H9 (cell line): Measurements from ENCODE around the gene ATG12. TPM values are rescaled to one million over a fixed set of nuclear protein-coding genes. Genes with fewer than 3 reads are reported as not detected.
"Not testable (repeated sequence)": the region's sequence is repeated elsewhere in the genome, so short reads cannot be mapped to it uniquely, and the experiment has no call there.

ENCODE experiments used
- DNase-seq: peaks from one replicate; pipeline ENCODE4 v3.0.0-alpha.2; 2017
- H2AFZ ChIP-seq: one replicate; pipeline ENCODE4 v1.6.1; 2013; ENCODE audit warnings: mild to moderate bottlenecking, low read length, control low read depth, moderate library complexity
- H2AK5ac ChIP-seq: 2 replicates; pipeline ENCODE4 v1.6.1; 2013; ENCODE audit warnings: low read length, control low read depth, mixed read lengths; ENCODE audit not compliant: insufficient read length
- H2BK120ac ChIP-seq: one replicate; pipeline ENCODE4 v1.6.1; 2013; ENCODE audit warnings: low read depth, mild to moderate bottlenecking, low read length, control low read depth, inconsistent platforms; ENCODE audit not compliant: poor library complexity, severe bottlenecking
- H2BK12ac ChIP-seq: 2 replicates; pipeline ENCODE4 v1.6.1; 2013; ENCODE audit warnings: low read length, control low read depth, mixed read lengths, low read depth; ENCODE audit not compliant: insufficient read length
- H2BK15ac ChIP-seq: 2 replicates; pipeline ENCODE4 v1.6.1; 2013; ENCODE audit warnings: low read depth, low read length, control low read depth
- H2BK20ac ChIP-seq: one replicate; pipeline ENCODE4 v1.6.1; 2013; ENCODE audit warnings: low read depth, mild to moderate bottlenecking, low read length, control low read depth, inconsistent platforms; ENCODE audit not compliant: poor library complexity, severe bottlenecking
- H2BK5ac ChIP-seq: 2 replicates; pipeline ENCODE4 v1.6.1; 2013; ENCODE audit warnings: low read length, control low read depth, mixed read lengths; ENCODE audit not compliant: insufficient read length
- H3K14ac ChIP-seq: 2 replicates; pipeline ENCODE4 v1.6.1; 2013; ENCODE audit warnings: low read length, control low read depth; ENCODE audit not compliant: insufficient read depth
- H3K18ac ChIP-seq: 2 replicates; pipeline ENCODE4 v1.6.1; 2013; ENCODE audit warnings: low read depth, mild to moderate bottlenecking, mixed read lengths, low read length, control low read depth; ENCODE audit not compliant: insufficient read length
- H3K23ac ChIP-seq: 2 replicates; pipeline ENCODE4 v1.6.1; 2013; ENCODE audit warnings: low read length, control low read depth, mixed read lengths, low read depth; ENCODE audit not compliant: insufficient read length
- H3K23me2 ChIP-seq: 2 replicates; pipeline ENCODE4 v1.6.1; 2013; ENCODE audit warnings: low read depth, mild to moderate bottlenecking, mixed read lengths, low read length, control low read depth; ENCODE audit not compliant: insufficient read length, poor library complexity, severe bottlenecking
- H3K27ac ChIP-seq: 2 replicates; pipeline ENCODE4 v1.5.1; 2013; ENCODE audit warnings: low read length, control low read depth, mixed read lengths, low read depth; ENCODE audit not compliant: insufficient read length
- H3K27me3 ChIP-seq: 2 replicates; pipeline ENCODE4 v1.6.1; 2013; ENCODE audit warnings: low read length, control low read depth, inconsistent platforms; ENCODE audit not compliant: insufficient read depth
- H3K4ac ChIP-seq: 2 replicates; pipeline ENCODE4 v1.6.1; 2013; ENCODE audit warnings: low read depth, mild to moderate bottlenecking, control low read depth, inconsistent platforms, low read length, moderate library complexity
- H3K4me1 ChIP-seq: 2 replicates; pipeline ENCODE4 v1.6.1; 2013; ENCODE audit warnings: low read length, control low read depth, inconsistent platforms; ENCODE audit not compliant: insufficient read depth
- H3K4me2 ChIP-seq: 2 replicates; pipeline ENCODE4 v1.6.1; 2013; ENCODE audit warnings: low read length, control low read depth, mixed read lengths; ENCODE audit not compliant: insufficient read length, insufficient read depth
- H3K56ac ChIP-seq: 2 replicates; pipeline ENCODE4 v1.6.1; 2013; ENCODE audit warnings: low read depth, mild to moderate bottlenecking, mixed read lengths, low read length, control low read depth; ENCODE audit not compliant: insufficient read length
- H3K79me1 ChIP-seq: 2 replicates; pipeline ENCODE4 v1.6.1; 2013; ENCODE audit warnings: low read depth, mild to moderate bottlenecking, moderate library complexity, low read length, control low read depth, inconsistent platforms; ENCODE audit not compliant: insufficient read depth, poor library complexity, severe bottlenecking
- H3K79me2 ChIP-seq: 2 replicates; pipeline ENCODE4 v1.6.1; 2013; ENCODE audit warnings: low read length, control low read depth, inconsistent platforms; ENCODE audit not compliant: insufficient read depth
- H3K9ac ChIP-seq: 2 replicates; pipeline ENCODE4 v1.6.1; 2013; ENCODE audit warnings: low read length, control low read depth, mixed read lengths; ENCODE audit not compliant: insufficient read length; ENCODE audit errors: extremely low read depth
- H3K9me3 ChIP-seq: one replicate; pipeline ENCODE4 v1.6.1; 2013; ENCODE audit warnings: low read depth, low read length, inconsistent platforms; ENCODE audit not compliant: control insufficient read depth
- H3T11ph ChIP-seq: one replicate; pipeline ENCODE4 v1.6.1; 2013; ENCODE audit warnings: mild to moderate bottlenecking, low read length, control low read depth, inconsistent platforms
- H4K20me1 ChIP-seq: one replicate; pipeline ENCODE4 v1.6.1; 2013; ENCODE audit not compliant: control insufficient read depth, insufficient read length, insufficient read depth
- H4K5ac ChIP-seq: 2 replicates; pipeline ENCODE4 v1.6.1; 2013; ENCODE audit warnings: low read depth, mild to moderate bottlenecking, mixed read lengths, low read length, control low read depth; ENCODE audit not compliant: insufficient read length
- H4K8ac ChIP-seq: replicated peaks from 2 replicates; pipeline ENCODE4 v1.6.1; 2013; ENCODE audit warnings: low read length, control low read depth, mixed read lengths, low read depth; ENCODE audit not compliant: insufficient read length
- H4K91ac ChIP-seq: 2 replicates; pipeline ENCODE4 v1.6.1; 2013; ENCODE audit warnings: low read depth, mild to moderate bottlenecking, moderate library complexity, mixed read lengths, low read length, control low read depth; ENCODE audit not compliant: insufficient read length
- H3K27ac Mint-ChIP-seq, 3 experiments: 2 replicates in 2 of 3; 3 replicates in 1 of 3; pipeline ENCODE4 v1.8.0; 2020 to 2021; ENCODE audit warnings: mixed read lengths in 3 of 3, mild to moderate bottlenecking in 1 of 3, moderate library complexity in 1 of 3
- H3K27me3 Mint-ChIP-seq: 2 replicates; pipeline ENCODE4 v1.8.0; 2021; ENCODE audit warnings: low read depth, mild to moderate bottlenecking, moderate library complexity, mixed read lengths
- H3K36me3 Mint-ChIP-seq, 3 experiments: 2 replicates in 2 of 3; 3 replicates in 1 of 3; pipeline ENCODE4 v1.8.0; 2020 to 2021; ENCODE audit warnings: low read depth in 3 of 3, mixed read lengths in 3 of 3; ENCODE audit not compliant: insufficient read depth in 1 of 3
- H3K4me1 Mint-ChIP-seq, 2 experiments: 2 replicates each; pipeline ENCODE4 v1.8.0; 2020; ENCODE audit warnings: mixed read lengths in 2 of 2
- H3K4me3 Mint-ChIP-seq, 2 experiments: 2 replicates in 1 of 2; 3 replicates in 1 of 2; pipeline ENCODE4 v1.8.0; 2020 to 2021; ENCODE audit warnings: mild to moderate bottlenecking in 2 of 2, mixed read lengths in 2 of 2, moderate library complexity in 1 of 2
- H3K9me3 Mint-ChIP-seq, 2 experiments: 2 replicates in 1 of 2; 3 replicates in 1 of 2; pipeline ENCODE4 v1.8.0; 2020; ENCODE audit warnings: mild to moderate bottlenecking in 2 of 2, mixed read lengths in 2 of 2, moderate library complexity in 1 of 2
- WGBS: extraction: QIAGEN DNeasy Blood & Tissue Kit; methylation state at CpG from one replicate; pipeline ENCODE4 v1.1.7; 2013; ENCODE audit warnings: missing lambda C conversion rate, low lambda C conversion rate, mixed read lengths; ENCODE audit not compliant: insufficient read length; ENCODE audit errors: extremely low coverage; 5-methylcytosine and 5-hydroxymethylcytosine counted together
- total RNA-seq: library from RNA; stranded (reverse); gene quantifications from 2 replicates; pipeline ENCODE4 v1.2.1, GENCODE V29; 2021

ATG12 gene
- total RNA-seq, 1 experiment from 2014 or later = 52.9 TPM

DNA sequence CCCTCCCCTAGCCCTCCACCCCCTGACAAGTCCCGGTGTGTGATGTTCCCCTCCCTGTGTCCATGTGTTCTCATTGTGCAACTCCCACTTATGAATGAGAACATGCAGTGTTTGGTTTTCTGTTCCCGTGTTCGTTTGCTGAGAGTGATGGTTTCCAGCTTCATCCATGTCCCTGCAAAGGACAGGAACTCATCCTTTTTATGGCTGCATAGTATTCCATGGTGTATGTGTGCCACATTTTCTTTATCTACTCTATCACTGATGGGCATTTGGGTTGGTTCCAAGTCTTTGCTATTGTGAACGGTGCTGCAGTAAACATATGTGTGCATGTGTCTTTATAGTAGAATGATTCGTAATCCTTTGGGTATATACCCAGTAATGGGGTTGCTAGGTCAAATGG, 36.0 kb upstream of the ATG12 start:
- H2BK12ac ChIP-seq, H2BK120ac ChIP-seq, H3K27me3 ChIP-seq, H3K27me3 Mint-ChIP-seq, DNase-seq, H3K9me3 Mint-ChIP-seq, H3K4me3 Mint-ChIP-seq, H3K18ac ChIP-seq, H3K23me2 ChIP-seq, H4K20me1 ChIP-seq, H3K27ac ChIP-seq, H3K4ac ChIP-seq, H2AK5ac ChIP-seq, H3K9ac ChIP-seq, H4K5ac ChIP-seq, H2AFZ ChIP-seq, H4K91ac ChIP-seq, H2BK5ac ChIP-seq, H3K4me1 ChIP-seq, H3K4me2 ChIP-seq, H3K14ac ChIP-seq, H2BK20ac ChIP-seq, H2BK15ac ChIP-seq, H4K8ac ChIP-seq, H3K9me3 ChIP-seq, H3T11ph ChIP-seq, H3K79me1 ChIP-seq, H3K23ac ChIP-seq, H3K56ac ChIP-seq, H3K79me2 ChIP-seq, H3K4me1 Mint-ChIP-seq, H3K27ac Mint-ChIP-seq: not testable (repeated sequence)
- H3K36me3 Mint-ChIP-seq = peaks cover 5 to 17% (median 8%) of the 10 kb centered on the region in 3 experiments; a peak in 4 of 7 replicates
- no CpG with 5 or more reads among the region's 5 CpGs for WGBS
